NCI-H460 (cell line): Measurements from ENCODE around the gene PMS2. TPM values are rescaled to one million over a fixed set of nuclear protein-coding genes. Genes with fewer than 3 reads are reported as not detected.
A peak's percentile ranks its signal among the peaks of the same experiment; 100 is the strongest.
"Not testable (repeated sequence)": the region's sequence is repeated elsewhere in the genome, so short reads cannot be mapped to it uniquely, and the experiment has no call there.

Experiments
- DNase-seq: peaks from one replicate; pipeline ENCODE4 v3.0.0-alpha.2; 2016; ENCODE audit warnings: low read depth; ENCODE audit errors: extremely low read depth
- total RNA-seq: library from RNA; depleted of rRNA; stranded (reverse); fragments of >200 nt; shearing (Covaris generic); gene quantifications from 2 replicates; pipeline ENCODE4 v1.2.3, GENCODE V29; 2014

The PMS2 gene
- total RNA-seq, 1 experiment from 2014 or later, result 24.8 TPM

DNA sequence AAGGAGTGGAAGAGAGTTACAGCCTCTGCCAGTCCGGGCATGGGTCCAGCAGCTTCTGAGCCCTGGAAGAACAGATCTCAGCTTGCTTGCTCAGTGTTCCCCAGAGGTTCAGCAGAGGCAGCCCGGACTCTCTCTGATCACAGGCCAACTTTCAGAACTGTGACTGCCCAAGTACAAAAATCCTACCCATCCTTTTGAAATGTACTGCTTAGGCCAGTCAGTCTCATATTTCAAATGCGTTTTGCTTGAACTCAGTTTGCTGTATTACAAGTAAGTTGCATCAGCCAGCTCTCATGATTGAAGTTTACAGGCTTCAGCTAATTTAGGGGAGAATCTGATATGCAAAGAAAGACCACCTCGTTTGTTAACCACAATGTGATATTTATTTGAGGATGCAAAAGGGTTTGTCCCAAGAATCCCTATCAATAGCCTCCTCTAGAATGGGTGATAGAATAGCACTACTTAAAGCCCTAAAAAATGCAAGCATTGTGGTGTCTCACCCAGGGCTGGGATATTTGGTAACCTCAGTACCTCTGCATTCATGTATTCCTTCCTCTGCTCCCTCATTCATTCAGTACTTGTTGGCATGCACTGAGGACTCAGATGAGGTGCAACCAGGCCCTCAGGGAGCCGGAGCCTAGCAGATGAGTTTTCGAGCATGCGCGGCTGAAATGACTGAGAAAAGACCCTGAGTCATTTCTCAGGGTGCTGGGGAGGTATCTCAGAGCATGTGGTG lies 7.2 kb upstream of the PMS2 start:
- DNase-seq, result peak; percentile 91

DNA sequence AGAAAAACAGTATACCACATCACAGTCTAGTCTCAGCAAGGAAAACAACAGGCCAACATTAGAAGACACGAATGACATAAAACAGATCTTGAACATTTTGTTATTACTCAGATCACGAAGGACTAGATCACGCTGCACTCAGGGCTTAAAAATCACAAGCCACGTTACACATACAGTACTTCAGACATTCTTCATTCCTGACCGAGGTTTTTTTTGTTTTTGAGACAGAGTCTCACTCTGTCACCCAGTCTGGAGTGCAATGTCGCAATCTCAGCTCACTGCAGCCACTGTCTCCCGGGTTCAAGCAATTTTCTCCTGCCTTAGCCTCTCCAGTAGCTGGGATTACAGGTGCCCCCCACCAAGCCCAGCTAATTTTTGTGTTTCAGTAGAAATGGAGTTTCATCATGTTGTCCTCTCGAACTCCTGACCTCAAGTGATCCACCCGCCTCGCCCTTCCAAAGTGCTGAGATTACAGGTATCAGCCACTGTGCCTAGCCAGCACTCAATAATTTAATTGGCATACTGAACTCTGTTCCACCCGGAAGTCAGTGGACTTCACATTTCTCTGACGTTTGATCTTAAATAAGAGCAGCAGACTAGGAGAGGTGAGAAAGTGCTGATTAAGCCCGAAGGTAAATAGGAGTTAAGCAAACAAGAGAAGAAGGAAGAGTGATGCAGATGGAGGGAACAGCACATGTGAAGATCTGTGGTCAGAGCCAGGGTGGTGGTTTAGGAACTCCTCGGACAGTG lies 3.7 kb upstream of the PMS2 start:
- DNase-seq, result no peak

DNA sequence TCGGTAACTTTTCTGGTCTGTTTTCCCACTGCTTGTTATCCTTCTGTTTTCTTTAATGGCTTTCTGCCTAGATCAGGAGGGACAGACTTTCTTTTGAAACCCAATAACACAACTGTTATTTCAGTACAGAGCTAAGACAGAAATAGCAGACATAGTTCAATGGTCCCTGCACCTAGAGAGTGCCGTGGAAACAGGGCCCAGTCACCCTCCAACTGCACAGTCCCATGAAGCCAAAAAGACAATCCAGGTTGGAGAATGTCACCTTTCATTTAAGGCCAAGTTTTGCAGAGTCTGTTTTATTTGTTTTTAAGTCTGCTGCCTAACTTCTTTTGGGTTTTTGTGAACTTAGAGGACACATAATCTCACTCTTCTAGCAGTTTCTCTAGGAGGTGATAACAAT lies 2.7 kb upstream of the PMS2 start:
- DNase-seq, result no peak

DNA sequence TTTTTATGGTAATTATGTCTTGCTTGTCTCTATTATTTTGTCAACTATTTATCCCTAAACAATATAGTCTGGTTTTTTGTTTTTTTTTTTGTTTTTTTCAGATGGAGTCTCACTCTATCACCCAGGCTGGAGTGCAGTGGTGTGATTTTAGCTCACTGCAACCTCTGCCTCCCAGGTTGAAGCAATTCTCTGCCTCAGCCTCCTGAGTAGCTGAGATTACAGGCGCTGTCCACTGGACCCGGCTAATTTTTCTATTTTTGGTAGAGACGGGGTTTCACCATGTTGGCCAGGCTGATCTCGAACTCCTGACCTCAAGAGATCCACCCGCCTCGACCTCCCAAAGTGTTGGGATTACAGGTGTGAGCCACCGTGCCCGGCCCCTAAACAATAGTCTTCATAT lies 1.5 kb upstream of the PMS2 start:
- DNase-seq, result not testable (repeated sequence)

DNA sequence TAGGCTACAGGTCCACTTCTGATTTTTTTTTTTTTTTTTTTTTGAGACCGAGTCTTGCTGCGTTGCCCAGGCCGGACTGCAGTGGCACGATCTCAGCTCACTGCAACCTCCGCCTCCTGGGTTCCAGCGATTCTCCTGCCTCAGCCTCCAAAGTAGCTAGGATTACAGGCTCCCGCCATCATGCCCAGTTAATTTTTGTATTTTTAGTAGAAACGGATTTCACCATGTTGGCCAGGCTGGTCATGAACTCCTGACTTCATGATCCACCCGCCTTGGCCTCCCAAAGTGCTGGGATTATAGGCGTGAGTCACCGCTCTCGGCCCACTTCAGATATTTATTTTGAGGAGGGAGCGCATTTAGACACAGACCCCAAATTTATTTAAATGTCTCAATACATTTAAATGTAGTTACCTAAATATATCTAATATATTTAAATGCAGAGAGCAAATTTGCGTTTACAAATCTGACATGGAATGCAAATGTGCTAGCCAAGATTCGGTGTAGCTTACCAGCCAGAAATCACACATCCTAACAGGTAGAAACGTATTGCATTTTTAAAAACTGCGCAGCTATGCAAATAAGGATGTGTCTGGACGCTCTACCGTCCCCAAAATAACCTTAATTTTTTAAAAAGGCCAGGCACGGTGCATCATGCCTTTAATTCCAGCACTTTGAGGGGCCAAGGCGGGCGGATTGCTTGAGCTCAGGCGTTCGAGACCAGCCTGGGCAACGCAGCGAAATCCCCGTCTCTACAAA lies 836 bp downstream of the PMS2 start:
- DNase-seq, result not testable (repeated sequence)

DNA sequence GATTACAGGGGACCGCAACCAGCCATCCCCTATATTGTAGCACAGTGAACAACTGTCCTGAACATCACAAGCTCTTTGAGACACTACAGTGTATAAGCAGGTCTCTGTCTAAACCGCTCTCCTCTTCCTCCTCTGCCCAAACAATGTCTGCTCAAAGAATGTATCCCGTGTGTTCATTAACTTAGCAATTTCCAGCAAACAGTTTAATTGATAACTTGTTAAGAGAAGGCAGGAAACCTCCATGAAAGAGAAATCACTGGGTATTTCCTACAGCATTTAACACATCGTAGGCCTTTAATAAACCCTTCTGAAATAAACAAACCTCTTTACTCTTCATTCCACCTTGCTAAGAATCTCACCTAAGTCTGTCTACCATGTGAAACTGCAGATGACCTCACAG lies 1.5 kb downstream of the PMS2 start:
- no peak for DNase-seq

DNA sequence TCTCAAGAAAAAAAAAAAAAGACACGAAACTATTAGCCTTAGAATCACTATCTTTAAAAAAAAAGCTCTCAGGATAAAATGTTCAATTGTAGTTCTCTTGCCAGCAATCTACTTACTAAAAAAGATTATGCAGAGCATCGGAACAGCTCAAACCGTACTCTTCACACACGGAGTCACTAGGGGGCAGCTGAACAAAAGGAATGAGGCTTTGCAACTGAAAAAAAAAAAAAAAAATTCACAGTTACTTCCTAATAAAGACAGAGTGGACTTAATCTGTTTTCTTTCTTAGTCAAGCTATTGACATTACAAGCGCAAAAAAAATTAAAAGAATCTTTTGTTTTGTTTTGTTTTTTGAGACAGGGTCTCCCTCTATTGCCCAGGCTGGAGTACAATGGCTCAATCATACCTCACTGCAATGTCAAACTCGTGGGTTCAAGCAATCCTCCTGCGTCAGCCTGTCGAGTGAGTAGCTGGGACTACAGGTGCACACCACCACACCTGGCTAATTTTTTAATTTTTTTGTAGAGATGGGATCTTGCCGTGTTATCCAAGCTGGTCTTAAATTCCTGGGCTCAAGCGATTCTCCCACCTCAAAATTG lies 11.5 kb downstream of the PMS2 start:
- peak; percentile 67 for DNase-seq

DNA sequence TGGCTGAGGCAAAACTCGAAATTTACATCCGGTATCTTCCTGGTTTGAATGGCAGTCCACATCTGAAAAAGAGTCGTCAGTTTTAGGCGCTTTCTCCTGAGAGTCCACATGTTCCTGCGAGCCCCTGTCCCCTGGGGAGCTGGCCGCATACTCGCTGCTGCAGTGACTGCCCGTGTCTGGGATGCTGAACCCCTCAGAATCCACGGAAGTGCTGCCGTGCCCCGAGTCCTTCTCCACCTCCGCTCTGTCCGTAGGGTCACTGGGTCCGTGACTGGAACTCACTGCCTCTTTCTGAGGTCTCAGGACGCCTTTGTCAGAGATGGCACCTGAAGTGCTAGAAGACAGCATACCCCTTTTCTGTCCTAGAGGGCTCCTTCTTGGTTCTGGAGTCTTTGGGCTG lies 21.8 kb downstream of the PMS2 start:
- not testable (repeated sequence) for DNase-seq

DNA sequence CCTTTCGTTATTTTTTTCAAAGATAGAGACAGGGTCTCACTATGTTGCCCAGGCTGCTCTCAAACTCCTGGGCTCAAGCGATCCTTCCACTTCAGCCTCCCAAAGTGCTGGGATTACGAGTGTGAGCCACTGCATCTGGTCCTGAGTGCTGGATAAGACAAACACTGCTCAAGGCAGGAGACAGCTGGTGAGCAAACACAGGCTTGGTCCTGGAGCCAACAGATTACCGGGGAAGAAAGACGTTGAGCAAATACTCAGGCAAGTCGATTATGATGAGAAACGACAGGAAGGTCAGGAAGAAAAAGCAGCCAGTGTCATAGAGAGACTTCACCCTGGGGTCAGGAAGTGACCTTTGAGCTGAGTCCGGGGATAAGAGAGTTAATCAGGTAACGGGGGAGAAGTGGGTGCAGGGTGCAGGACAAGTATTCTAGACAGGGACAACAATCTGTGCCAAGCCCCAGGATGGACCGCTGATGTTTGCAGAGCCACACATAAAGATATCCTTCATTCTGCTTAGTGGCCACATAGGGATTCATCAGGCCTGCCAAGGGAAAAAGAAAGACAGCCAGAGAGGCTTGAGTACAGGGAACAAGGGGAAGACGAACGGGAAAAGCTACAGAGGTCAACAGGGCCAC lies 29.1 kb downstream of the PMS2 start:
- DNase-seq, result not testable (repeated sequence)

DNA sequence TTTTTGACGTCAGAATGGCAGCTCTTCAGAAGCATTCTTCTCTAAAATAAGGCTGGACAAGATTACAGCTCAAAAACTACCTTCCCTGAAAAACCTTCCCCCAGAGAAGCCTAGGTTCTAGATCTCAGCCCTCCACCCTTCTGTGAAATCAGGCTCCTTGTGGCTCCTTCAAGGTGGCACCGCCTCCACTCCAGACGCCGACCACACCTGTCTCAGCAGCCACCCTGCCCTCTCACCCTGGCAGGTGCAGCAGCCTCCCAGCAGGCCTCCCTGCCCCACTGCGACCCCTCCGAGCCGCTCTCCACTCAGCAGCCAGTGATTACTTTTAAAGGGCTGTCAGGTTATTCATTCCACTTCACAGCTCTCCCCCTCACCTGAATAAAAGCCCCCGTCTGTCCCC lies 35.3 kb downstream of the PMS2 start:
- DNase-seq, result not testable (repeated sequence)

DNA sequence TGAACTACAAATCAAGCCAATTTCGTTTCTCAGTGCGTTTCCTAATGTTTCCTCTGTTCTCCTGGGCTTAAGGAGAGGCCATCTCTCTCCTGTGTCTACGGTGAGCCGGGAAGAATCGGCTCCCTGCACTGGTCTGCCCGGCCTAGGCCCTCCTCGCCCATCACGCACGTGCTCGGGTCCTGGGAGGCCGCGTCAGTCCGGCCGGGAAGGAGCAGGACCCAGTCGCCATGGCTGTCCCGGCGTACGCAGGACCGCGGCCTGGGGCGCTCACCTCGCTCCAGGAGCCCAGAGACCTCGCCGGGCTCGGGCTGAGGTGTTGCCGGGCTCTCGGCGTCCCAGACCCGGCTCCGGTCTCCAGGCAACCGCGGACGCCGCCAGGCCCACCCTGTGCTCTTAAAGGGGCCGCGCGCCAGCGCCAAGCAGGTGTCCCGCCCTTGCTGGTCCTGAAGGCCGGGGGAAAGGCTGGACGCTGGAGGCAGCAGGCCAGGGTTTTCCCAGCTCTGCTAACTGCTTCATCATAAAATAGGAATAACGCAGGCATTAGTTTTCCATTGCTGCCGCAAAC lies 38.4 kb downstream of the PMS2 start, which contains the start of gene RSPH10B:
Gene RSPH10B, minus strand, starts transcription at position 343 of the 565 bp plus-strand sequence. CDS start 3,573 bp downstream, outside the sequence.
- DNase-seq, result not testable (repeated sequence)

DNA sequence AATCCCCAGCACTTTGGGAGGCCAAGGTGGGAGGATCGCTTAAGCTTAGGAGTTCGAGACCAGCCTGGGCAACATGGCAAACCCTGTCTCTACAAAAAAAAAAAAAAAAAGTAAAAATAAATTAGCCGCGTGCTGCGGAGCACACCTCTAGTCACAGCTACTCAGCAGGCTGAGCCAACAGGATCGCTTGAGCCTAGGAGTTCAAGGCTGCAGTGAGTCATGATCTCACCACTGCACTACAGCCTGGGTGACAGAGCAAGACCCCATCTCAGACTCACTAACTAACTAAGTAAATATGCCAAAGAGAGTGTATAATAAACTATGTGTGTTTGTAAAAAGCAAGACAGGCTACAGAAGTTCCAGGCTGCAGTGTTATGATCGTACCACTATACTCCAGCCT lies 45.0 kb downstream of the PMS2 start:
- DNase-seq, result not testable (repeated sequence)

DNA sequence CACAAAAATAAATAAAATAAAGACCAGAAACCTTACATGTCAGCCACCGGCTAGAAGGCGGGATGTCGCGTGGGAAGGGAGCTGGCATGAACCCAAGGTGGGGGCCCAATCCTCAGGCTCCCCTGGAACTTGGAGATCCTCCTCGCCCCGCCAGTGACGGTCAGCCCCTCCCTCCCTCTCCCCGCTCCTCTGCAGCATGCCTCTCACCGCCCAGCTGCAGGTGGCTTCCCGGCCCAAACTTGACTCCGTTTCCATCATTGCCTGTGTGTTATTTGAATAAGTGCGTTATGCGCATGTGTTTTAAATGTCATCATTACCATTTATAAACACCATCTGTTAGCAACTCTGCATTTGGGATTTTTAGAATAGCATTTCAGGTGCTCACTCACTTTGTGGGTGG lies 45.6 kb downstream of the PMS2 start:
- DNase-seq, result not testable (repeated sequence)

DNA sequence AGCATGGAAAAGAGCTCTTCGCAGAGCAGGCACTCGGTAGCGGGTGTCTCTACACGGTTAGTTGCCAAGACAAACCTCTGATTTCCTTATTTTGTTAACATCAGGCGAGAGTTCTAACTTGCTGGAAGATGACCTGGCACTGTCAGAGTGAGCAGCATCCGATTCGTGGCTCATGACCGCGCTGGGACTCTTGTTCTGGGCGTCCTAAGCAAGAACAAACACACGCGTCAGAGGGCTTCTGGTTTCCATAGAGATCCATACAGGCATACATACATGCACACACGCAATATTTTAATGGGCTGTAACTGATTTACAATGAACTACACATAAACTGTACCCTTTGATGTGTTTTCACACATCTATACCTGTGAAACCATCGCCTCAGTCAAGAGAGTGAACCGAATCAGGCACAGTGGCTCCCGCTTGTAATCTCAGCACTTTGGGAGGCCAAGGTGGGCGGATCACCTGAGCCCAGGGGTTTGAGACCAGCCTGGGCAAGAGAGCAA lies 73.9 kb downstream of the PMS2 start:
- not testable (repeated sequence) for DNase-seq

DNA sequence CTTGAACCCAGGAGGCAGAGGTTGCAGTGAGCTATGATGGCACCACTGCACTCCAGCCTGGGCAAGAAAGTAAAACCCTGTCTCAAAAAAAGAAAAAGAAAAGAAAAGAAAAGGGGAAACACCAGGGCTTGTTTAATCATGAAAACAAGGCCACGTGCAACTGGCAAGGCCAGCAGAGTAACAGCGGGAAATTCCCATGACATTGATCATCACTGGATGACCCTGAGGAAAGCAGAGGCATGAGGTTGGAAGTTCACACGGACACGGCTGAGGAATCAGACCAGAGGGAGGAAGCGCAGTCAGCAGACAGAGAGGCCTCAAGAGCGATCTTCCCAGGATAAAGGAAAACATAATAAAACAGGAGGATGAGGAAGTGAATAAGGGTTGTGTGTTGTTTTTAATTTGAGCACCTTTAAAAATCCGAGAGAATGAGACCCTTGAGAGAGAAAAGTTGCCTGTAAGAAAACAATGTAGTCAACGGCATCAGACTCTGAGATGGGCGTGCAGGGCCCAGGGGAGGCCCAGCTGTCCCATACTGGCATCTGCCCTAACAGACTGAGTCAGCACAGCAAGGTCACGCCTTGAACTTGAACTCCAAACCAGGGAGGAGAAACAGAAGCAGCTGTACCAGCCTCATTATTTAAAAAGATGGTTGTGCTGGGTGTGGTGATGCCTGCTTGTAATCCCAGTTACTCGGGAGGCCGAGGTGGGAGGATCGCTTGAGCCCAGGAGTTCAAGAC lies 76.8 kb downstream of the PMS2 start:
- DNase-seq, result not testable (repeated sequence)

DNA sequence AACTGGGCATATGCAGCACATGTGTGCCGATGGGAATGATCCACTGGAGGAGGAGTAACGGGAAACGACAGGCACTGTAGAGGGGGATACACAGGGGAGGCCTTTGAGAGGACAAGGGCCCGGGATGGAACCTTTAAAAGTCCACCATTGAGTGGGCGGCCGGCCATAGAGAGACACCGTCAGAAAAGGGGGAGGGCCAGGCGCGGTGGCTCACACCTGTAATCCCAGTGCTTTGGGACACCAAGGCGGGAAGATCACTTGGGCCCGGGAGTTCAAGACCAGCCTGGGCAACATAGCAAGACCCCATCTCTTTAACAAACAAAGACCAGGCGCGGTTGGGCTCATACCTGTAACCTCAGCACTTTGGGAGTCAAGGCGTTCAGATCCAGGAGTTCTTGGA lies 77.6 kb downstream of the PMS2 start:
- DNase-seq, result not testable (repeated sequence)

DNA sequence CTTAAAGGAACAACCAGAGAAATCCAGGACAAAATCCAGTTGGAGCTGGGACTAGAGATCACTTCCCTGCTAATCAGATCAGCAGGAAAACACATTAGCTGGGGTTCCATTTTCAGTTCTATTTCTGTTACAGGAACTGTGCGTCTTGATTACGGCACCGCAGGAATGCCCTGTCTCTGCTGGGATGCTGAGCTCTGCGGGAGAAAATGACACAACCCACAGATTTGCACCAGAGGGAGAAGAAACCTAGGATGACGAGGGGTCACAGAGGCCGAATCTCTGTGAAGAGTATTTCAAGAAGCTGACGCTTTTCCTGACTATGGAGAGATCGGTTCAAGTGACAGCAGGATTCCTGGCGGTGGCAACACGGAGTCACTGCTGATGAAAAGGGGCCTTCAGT lies 78.6 kb downstream of the PMS2 start:
- DNase-seq, result not testable (repeated sequence)

DNA sequence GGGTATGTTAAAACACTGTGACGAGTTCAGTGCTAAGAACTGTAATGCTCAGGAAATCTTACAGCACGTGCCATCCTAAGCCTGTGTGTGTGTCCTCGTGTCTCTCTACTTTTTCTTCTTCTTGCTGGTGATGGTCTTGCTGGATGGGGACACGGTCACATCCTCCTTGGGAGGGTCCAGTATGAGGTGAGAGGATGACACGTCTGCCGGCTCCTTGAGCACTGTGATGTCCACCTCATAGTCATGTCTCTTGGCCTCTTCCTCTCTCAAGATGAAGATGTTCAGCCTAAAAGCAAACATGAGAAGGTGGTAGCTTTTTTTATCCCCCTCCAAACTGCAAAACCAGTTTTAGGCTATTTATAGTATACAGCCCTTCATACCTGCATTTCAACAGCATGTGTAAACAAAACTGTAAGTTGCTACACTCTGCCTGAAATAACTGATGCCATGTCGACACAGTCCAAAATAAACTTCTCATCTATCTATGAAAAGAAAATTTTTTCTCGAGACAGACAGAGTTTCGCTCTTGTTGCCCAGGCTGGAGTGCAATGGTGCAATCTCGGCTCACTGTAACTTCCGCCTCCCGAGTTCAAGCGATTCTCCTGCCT lies 82.5 kb downstream of the PMS2 start:
- DNase-seq, result not testable (repeated sequence)

DNA sequence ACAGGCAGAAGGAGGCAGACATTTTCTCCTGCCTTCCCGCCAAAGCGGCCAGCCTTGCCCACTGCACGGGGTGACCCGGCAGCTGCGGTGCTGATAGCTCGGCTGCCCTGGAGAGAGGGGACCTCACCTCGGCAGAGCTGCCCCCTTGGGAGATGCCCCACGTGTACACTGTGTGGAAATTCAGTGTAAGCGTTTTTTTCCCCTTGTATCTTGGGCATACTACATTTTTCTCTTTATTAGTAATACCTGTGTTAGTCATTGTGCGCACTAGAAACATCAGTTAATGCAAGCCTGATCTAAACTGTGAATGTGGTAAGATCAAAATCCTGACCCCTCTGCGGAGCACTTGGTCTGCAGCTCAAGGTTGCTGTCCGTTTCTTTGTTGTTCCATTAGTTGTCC lies 84.2 kb downstream of the PMS2 start:
- DNase-seq, result not testable (repeated sequence)
